OCI-LY7 (cell line): ENCODE results near the gene TDRD5.

Experiments used
- CTCF ChIP-seq: fragments of 200-600 bp; sonication (generic); conservative IDR thresholded peaks from 2 replicates; pipeline ENCODE4 v1.5.1; 2014; ENCODE audit warnings: mild to moderate bottlenecking, antibody characterized with exemption, low read length, moderate library complexity, mixed read lengths
- EZH2phosphoT487 ChIP-seq: fragments of 200-600 bp; sonication (generic); IDR thresholded peaks from 2 replicates; pipeline ENCODE4 v1.6.1; 2018; ENCODE audit warnings: low read depth, borderline replicate concordance, mild to moderate bottlenecking, mixed run types, antibody characterized with exemption, low read length, moderate library complexity, mixed read lengths

GRCh38 chr1:179547021-179547535, 44.6 kb upstream of the TDRD5 start:
- TF ChIP-seq CTCF, result no peak
- no peak for TF ChIP-seq EZH2phosphoT487
